ENCODE measurements around the gene MPIG6B. TPM values are rescaled to one million over a fixed set of nuclear protein-coding genes. Genes with fewer than 3 reads are reported as not detected.

Gene MPIG6B, protein sequence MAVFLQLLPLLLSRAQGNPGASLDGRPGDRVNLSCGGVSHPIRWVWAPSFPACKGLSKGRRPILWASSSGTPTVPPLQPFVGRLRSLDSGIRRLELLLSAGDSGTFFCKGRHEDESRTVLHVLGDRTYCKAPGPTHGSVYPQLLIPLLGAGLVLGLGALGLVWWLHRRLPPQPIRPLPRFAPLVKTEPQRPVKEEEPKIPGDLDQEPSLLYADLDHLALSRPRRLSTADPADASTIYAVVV
- total RNA-seq (1 to 10 TPM in 1 of 5 experiments, under 1 TPM in 4; 0.12 to 4.7 (median 0.64) TPM), polyA plus RNA-seq (1 to 10 TPM in 1 of 2 donors, under 1 TPM in 1; 0.20 to 2.3 TPM), total RNA-seq (not detected)

DNA sequence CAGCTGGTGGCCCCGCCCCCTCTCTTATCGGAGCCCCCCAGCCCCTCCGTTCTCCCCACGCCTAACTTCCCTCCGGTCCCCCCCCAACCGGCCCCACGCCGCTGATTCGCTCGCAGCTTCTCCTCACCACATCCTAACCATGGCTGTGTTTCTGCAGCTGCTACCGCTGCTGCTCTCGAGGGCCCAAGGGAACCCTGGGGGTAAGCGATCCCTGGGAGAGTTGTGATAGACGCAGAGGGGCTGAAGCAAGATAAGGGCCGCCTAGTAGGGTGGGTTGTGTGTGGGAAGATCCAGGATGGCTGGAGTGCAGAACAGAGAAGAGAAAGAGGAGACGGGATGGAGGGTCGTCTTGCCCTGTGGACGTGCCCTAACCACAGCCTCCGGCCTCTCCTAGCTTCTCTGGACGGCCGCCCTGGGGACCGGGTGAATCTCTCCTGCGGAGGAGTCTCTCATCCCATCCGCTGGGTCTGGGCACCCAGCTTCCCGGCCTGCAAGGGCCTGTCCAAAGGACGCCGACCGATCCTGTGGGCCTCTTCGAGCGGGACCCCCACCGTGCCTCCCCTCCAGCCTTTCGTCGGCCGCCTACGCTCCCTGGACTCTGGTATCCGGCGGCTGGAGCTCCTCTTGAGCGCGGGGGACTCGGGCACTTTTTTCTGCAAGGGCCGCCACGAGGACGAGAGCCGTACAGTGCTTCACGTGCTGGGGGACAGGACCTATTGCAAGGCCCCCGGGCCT is at the start of gene MPIG6B:
Gene MPIG6B, plus strand, starts transcription at position 129 of the 735 bp plus-strand sequence. Its CDS starts 11 bp downstream, at position 140.
- ATAC-seq = no peak
- Histone ChIP-seq H3K27me3 (ENCODE audit: control insufficient read depth in 2 of 2, insufficient read depth in 2 of 2, low read length in 2 of 2) (no peaks in the 10 kb centered on the region), H3K27ac (ENCODE audit: low read depth, low read length) (no peak within 1 kb of the TSS), H3K4me1 (ENCODE audit: control insufficient read depth in 2 of 2, insufficient read depth in 2 of 2, low read length in 2 of 2) (peaks cover 0 to 13% of the 10 kb centered on the region in 2 donors), H3K4me3 (ENCODE audit: low read length) (no peak within 1 kb of the TSS), H3K36me3 (ENCODE audit: control insufficient read depth in 2 of 3, insufficient read depth in 3 of 3, low read length in 3 of 3) (no peaks in the 10 kb centered on the region), H3K9me3 (ENCODE audit: control insufficient read depth in 2 of 3, low read length in 3 of 3) (no peaks in the 10 kb centered on the region)
- H3K4me3 Mint-ChIP-seq = peak within 1 kb of the TSS in 5 of 10 donors; percentile 4 to 64 (median 44)
- intact Hi-C loops (cut with micrococcal nuclease) = no loop called here
- H3K27ac Mint-ChIP-seq = peak within 1 kb of the TSS in 2 of 9 donors; percentile 45 to 84
- peaks cover 27 to 41% (median 31%) of the 10 kb centered on the region in 7 donors for H3K4me1 Mint-ChIP-seq
- POLR2A ChIA-PET = interaction anchor here (0.7 to 1.0 kb wide), 3 partner anchors 9 to 49 kb away, joined by 4 read pairs; partner anchors contain the start of gene CLIC1
- CTCF ChIA-PET = interaction anchor here (0.6 kb wide), 1 partner anchor 1839 kb away, joined by 3 read pairs; no protein-coding TSS in a partner anchor
- no peak for DNase-seq
- H3K9me3 Mint-ChIP-seq = no peaks in the 10 kb centered on the region
- peaks cover 0 to 6% (median 0%) of the 10 kb centered on the region in 5 donors for H3K27me3 Mint-ChIP-seq
- peaks cover 0 to 13% (median 0%) of the 10 kb centered on the region in 5 donors for H3K36me3 Mint-ChIP-seq

DNA sequence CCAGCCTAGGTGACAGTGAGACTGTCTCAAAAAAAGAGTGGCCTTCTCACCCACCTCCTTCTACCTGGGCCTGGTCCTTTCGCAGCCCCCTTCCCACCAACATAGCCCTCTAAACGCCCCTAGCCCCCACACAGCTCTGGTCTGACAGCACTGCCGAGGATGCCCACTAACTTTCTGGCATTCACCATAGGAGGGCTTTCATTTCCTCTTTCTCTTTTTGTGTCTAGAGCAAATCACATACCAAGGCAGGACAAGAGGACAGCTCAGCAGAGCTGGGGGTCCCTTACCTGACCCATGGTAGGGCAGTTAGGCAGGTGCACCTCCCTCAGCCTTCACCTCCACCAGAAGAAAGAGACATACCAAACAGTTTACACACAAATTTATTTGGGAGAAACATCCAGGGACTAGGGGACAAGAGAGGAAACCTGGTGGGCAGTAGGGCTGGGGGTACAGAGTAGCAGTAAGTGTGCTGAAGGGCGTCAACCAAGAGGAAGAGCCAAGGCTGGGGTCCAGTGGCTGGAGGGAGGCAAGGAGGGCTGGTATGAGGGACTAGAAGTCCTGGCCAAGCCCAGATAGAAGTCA is 46.8 kb upstream of the MPIG6B start:
- Histone ChIP-seq H3K4me1 (ENCODE audit: control insufficient read depth in 2 of 2, insufficient read depth in 2 of 2, low read length in 2 of 2) (peaks cover 11 to 12% of the 10 kb centered on the region in 2 donors), H3K27me3 (ENCODE audit: control insufficient read depth in 2 of 2, insufficient read depth in 2 of 2, low read length in 2 of 2) (no peaks in the 10 kb centered on the region), H3K27ac (ENCODE audit: low read depth, low read length) (no peak overlapping the region), H3K4me3 (ENCODE audit: low read length) (no peak overlapping the region), H3K9me3 (ENCODE audit: control insufficient read depth in 2 of 3, low read length in 3 of 3) (no peaks in the 10 kb centered on the region), H3K36me3 (ENCODE audit: control insufficient read depth in 2 of 3, insufficient read depth in 3 of 3, low read length in 3 of 3) (peaks cover 0 to 23% (median 0%) of the 10 kb centered on the region in 3 experiments)
- Mint-ChIP-seq H3K36me3 (peaks cover 0 to 13% (median 6%) of the 10 kb centered on the region in 5 donors), H3K9me3 (peaks cover 0 to 1% (median 0%) of the 10 kb centered on the region in 11 donors), H3K4me1 (peaks cover 10 to 29% (median 14%) of the 10 kb centered on the region in 7 donors), H3K27ac (peak overlapping the region in 6 of 9 donors; percentile 28 to 86 (median 58)), H3K27me3 (no peaks in the 10 kb centered on the region), H3K4me3 (no peak overlapping the region)
- CTCF ChIA-PET = no interaction called here
- intact Hi-C loops (cut with micrococcal nuclease) = no loop called here
- ATAC-seq = no peak
- DNase-seq = no peak
- POLR2A ChIA-PET = interaction anchor here (0.8 to 1.4 kb wide), 2 partner anchors 27 to 35 kb away, joined by 3 read pairs; partner anchors contain the start of gene ABHD16A

DNA sequence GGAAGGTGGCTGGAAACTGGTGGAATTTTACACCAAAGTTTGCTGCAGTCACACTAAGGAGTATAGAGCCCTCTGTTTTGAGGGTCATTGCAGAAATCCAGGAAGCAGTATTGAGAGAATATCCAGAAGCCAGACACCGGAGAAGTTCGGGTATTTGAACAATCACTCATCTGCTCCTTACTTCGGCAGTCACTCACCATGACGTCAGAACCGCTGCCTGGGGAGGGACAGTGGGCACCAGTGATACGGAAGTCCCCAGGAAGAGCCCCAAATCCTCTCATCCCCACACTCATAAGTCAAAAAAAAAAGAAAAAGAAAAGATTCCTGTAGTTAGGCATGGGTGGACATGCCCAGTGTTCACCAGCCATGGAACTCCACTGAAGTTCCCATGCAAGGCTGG is 46.3 kb upstream of the MPIG6B start:
- Histone ChIP-seq H3K9me3 (ENCODE audit: control insufficient read depth in 2 of 3, low read length in 3 of 3) (no peaks in the 10 kb centered on the region), H3K27me3 (ENCODE audit: control insufficient read depth in 2 of 2, insufficient read depth in 2 of 2, low read length in 2 of 2) (no peaks in the 10 kb centered on the region), H3K27ac (ENCODE audit: low read depth, low read length) (no peak overlapping the region), H3K4me3 (ENCODE audit: low read length) (no peak overlapping the region), H3K4me1 (ENCODE audit: control insufficient read depth in 2 of 2, insufficient read depth in 2 of 2, low read length in 2 of 2) (peaks cover 15 to 16% of the 10 kb centered on the region in 2 donors), H3K36me3 (ENCODE audit: control insufficient read depth in 2 of 3, insufficient read depth in 3 of 3, low read length in 3 of 3) (peaks cover 0 to 18% (median 0%) of the 10 kb centered on the region in 3 experiments)
- peaks cover 0 to 9% (median 7%) of the 10 kb centered on the region in 5 donors for H3K36me3 Mint-ChIP-seq
- peaks cover 0 to 1% (median 0%) of the 10 kb centered on the region in 11 donors for H3K9me3 Mint-ChIP-seq
- H3K4me3 Mint-ChIP-seq = no peak overlapping the region
- DNase-seq (no peak), ATAC-seq (no peak)
- peaks cover 14 to 32% (median 17%) of the 10 kb centered on the region in 7 donors for H3K4me1 Mint-ChIP-seq
- CTCF ChIA-PET = interaction anchor here (1.4 kb wide), 1 partner anchor 154 kb away, joined by 3 read pairs; no protein-coding TSS in a partner anchor
- no peaks in the 10 kb centered on the region for H3K27me3 Mint-ChIP-seq
- intact Hi-C loops (cut with micrococcal nuclease) = no loop called here
- H3K27ac Mint-ChIP-seq = peak overlapping the region in 5 of 9 donors; percentile 28 to 86 (median 63)
- POLR2A ChIA-PET = interaction anchor here (0.7 kb wide), 1 partner anchor 119 kb away, joined by 3 read pairs; no protein-coding TSS in a partner anchor

DNA sequence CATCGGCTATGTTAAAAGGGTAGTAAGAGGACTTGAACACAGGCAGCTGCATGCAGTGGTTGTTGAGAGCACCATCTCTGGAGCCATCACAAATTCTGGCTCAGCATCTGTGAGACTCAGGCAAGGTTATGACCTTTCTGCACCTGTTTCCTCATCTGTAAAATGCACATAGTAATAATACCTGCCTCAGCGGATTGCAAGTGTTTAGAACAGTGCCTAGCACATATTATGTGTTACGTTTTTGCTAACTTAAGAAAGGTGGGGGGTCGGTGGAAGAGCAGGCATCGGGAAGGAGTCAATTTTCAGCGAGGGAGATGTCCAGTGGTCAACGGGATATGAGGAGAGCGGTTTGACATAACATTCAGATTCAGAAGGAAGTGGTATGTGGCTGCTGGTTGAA is 45.2 kb upstream of the MPIG6B start:
- no peak overlapping the region for H3K4me3 ChIP-seq (ENCODE audit: low read length)
- Mint-ChIP-seq H3K36me3 (peaks cover 0 to 4% (median 0%) of the 10 kb centered on the region in 5 donors), H3K27me3 (no peaks in the 10 kb centered on the region), H3K4me3 (no peak overlapping the region), H3K9me3 (peaks cover 0 to 1% (median 0%) of the 10 kb centered on the region in 11 donors), H3K27ac (peak overlapping the region in 4 of 9 donors; percentile 1 to 61 (median 18)), H3K4me1 (peaks cover 14 to 32% (median 18%) of the 10 kb centered on the region in 7 donors)
- CTCF ChIA-PET = interaction anchor here (1.4 kb wide), 1 partner anchor 153 kb away, joined by 3 read pairs; no protein-coding TSS in a partner anchor
- H3K36me3 ChIP-seq (ENCODE audit: control insufficient read depth in 2 of 3, insufficient read depth in 3 of 3, low read length in 3 of 3) = peaks cover 0 to 9% (median 0%) of the 10 kb centered on the region in 3 experiments
- no peak overlapping the region for H3K27ac ChIP-seq (ENCODE audit: low read depth, low read length)
- DNase-seq (no peak), ATAC-seq (no peak)
- intact Hi-C loops (cut with micrococcal nuclease) = no loop called here
- H3K4me1 ChIP-seq (ENCODE audit: control insufficient read depth in 2 of 2, insufficient read depth in 2 of 2, low read length in 2 of 2) = peaks cover 15 to 16% of the 10 kb centered on the region in 2 donors
- POLR2A ChIA-PET = interaction anchor here (0.7 kb wide), 1 partner anchor 26 kb away, joined by 3 read pairs; the partner anchor contains the start of gene BAG6
- no peaks in the 10 kb centered on the region for H3K9me3 ChIP-seq (ENCODE audit: control insufficient read depth in 2 of 3, low read length in 3 of 3)
- no peaks in the 10 kb centered on the region for H3K27me3 ChIP-seq (ENCODE audit: control insufficient read depth in 2 of 2, insufficient read depth in 2 of 2, low read length in 2 of 2)

DNA sequence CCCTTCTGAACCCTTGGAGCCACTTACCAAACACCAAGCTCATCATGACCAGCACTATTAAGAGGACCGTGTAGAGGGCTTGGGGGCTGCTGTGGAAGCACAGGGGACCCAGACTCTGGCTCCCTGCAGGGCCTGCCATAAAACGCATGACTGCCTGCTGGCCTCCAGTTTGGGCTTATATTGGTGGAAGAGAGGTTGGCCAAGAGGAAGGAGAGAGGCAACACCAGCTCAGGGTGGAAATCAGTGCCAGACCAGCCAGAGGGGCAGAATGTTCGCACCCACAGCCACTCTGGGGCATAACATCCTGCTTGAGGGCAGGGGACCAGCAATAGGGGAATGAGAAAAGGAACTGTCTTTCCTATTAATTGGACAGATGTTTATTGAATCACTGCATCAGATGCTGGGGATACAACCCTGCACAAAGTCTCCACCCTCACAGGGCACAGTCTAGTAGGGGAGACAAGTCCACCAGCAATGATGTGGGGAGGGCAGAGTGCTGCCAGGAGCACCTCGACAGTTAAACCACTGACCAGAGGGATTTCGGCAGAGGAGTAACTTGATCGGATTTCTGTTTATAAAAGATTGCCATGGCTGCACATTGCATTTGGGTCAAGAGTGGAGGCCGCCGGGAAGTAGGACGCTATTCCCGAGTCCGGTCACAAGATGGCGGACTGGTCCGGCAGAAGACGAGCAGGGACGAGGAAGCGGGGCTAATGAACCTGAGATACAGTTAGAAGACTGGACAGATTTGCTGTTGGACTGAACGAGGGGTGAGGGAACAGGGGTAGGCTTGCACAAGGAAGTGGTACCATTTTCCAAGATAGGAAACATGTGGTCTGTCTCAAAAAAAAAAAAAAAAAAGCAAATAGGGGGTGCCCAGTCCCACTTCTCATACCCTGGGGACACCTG is 42.7 kb upstream of the MPIG6B start, which contains the start of gene LY6G5C:
Gene LY6G5C, minus strand, starts transcription at position 842 of the 909 bp plus-strand sequence. Its CDS starts 694 bp downstream, at position 148.
- Mint-ChIP-seq H3K4me1 (peaks cover 14 to 32% (median 19%) of the 10 kb centered on the region in 7 donors), H3K27me3 (no peaks in the 10 kb centered on the region), H3K27ac (peak within 1 kb of the TSS; percentile 60 to 86 (median 68)), H3K9me3 (no peaks in the 10 kb centered on the region), H3K4me3 (peak within 1 kb of the TSS; percentile 86 to 98 (median 90)), H3K36me3 (peaks cover 0 to 4% (median 0%) of the 10 kb centered on the region in 5 donors)
- H3K27me3 ChIP-seq (ENCODE audit: control insufficient read depth in 2 of 2, insufficient read depth in 2 of 2, low read length in 2 of 2) = no peaks in the 10 kb centered on the region
- intact Hi-C loops (cut with micrococcal nuclease) = loop anchor here (1.0 to 5.0 kb wide), 9 partner anchors 15 to 184 kb away; partner anchors contain the start of genes ABHD16A (in 1 of the 2), BAG6 (in 1 of the 2), CLIC1 (in 1 of the 2) and DDAH2 (in 1 of the 2)
- peaks cover 15 to 16% of the 10 kb centered on the region in 2 donors for H3K4me1 ChIP-seq (ENCODE audit: control insufficient read depth in 2 of 2, insufficient read depth in 2 of 2, low read length in 2 of 2)
- peak within 1 kb of the TSS; percentile 78 for H3K4me3 ChIP-seq (ENCODE audit: low read length)
- ATAC-seq = peak; percentile 80
- DNase-seq = peak in 7 of 9 donors; percentile 28 to 65 (median 49)
- H3K27ac ChIP-seq (ENCODE audit: low read depth, low read length) = peak within 1 kb of the TSS; percentile 68
- H3K9me3 ChIP-seq (ENCODE audit: control insufficient read depth in 2 of 3, low read length in 3 of 3) = no peaks in the 10 kb centered on the region
- no peaks in the 10 kb centered on the region for H3K36me3 ChIP-seq (ENCODE audit: control insufficient read depth in 2 of 3, insufficient read depth in 3 of 3, low read length in 3 of 3)
- ChIA-PET CTCF (interaction anchor here (0.6 to 2.1 kb wide), 10 partner anchors 32 to 268 kb away, joined by 3 to 12 read pairs (median 4); partner anchors contain the start of gene HSPA1B), POLR2A (interaction anchor here (0.7 to 2.1 kb wide), 14 partner anchors 10 to 450 kb away, joined by 3 to 18 read pairs (median 4); partner anchors contain the start of genes ABHD16A, BAG6, C6orf47 and DDX39B)

Measured in naive thymus-derived CD4-positive, alpha-beta T cell (primary cell).